ENCODE measurements around the gene KRTAP3-3.
"Not testable (repeated sequence)": the region's sequence is repeated elsewhere in the genome, so short reads cannot be mapped to it uniquely, and the experiment has no call there.

The KRTAP3-3 gene

DNA sequence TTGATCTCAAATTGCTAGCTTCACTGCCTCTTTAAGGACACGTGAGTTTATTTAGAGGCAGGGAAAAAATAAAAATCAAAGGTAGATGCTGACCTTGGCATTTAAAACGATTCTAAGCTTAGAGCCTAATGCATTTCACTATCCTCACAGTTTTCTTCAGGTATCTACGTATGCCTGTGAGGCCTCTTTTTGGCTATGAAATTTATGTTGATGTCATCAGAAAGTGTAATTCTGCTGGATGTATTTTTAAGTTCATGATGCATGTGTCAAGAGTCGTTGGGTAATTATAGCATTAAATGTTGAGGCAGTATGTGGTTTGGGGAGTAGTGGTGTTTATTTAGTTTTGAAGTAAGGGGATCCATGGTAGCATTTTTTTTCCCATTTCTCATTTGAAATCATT is 10.0 kb upstream of the KRTAP3-3 start:
- no peak for DNase-seq

DNA sequence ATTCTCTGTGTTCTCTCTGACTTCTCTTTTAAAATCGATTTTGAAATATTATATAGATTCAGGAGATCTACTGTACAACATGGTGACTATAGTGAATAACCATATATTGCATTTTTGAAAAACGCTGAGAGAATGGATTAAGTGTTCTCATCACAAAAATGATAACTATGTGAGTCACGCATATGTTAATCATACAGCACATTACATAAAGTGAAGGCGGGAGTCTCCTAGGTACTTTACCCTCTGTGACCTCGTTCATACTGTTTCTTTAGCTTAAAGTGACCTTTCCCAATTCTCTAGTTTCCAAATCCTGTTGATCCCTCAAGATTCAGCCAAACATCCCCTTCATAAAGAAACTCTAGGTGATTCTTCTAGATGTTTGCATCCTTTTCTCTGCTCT is 8.8 kb upstream of the KRTAP3-3 start:
- DNase-seq = no peak

GRCh38 chr17:41001795-41002194 is 7.8 kb upstream of the KRTAP3-3 start:
- DNase-seq = no peak

DNA sequence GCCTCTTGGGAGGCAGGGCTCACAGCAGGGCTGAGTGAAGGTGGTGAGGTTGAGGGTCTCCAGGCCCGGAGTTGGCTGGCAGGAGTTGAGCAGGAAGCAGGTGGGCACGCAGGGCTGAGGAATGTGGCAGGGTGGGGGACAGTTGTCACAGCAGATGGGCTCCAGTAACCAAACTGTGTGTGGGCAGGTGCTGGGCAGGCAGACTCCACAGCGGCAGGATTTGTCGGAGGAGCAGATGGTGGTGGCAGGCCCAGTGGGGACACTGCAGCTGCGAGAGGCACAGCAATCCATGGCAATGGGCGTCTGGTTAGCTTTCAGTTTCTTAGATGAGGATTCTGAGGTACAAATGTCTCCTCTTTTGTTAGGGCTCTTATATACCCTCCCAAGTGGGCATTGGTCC is 5.6 kb upstream of the KRTAP3-3 start, which contains the start of gene KRTAP3-2:
Gene KRTAP3-2, minus strand, starts transcription at position 344 of the 400 bp plus-strand sequence. Its CDS starts 53 bp downstream, at position 291.
- not testable (repeated sequence) for DNase-seq

DNA sequence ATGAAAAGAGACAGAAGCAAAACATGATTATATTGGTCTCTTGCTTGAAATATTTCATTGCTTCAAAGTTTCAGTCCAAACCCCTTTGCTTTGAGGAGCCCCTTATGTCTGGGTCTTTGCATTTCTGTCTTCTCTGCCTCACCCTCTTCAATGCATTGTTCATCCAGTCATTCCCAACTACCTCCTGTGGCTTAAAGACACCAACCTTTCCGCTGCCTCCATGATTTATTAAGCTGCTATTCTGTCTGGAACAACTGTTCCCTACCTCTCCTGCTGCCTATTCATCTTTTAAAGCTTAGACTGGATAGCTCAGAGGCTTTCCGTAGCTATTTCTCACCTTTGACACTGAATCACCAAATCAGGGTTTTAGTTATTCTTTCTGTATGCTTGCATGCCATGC is 3.4 kb upstream of the KRTAP3-3 start:
- no peak for DNase-seq

DNA sequence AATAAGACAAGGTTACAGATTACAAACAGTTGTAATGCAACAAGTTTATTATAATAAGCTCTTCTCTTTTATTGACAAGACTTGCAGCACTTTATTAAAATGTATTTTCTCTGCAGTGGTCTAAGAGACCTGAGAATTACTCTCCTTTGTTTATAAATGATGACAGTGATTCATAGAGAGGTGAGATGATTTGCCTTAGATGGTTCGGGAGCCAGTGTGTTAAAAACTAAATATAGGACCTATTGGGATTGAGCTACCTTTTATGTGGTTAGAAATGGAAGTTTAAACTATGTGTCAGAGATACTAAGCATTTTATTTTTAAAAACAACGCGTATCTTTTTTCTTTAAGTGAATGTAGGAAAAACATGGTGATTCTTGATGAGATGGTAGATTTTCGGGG is 2.9 kb upstream of the KRTAP3-3 start:
- DNase-seq = no peak

DNA sequence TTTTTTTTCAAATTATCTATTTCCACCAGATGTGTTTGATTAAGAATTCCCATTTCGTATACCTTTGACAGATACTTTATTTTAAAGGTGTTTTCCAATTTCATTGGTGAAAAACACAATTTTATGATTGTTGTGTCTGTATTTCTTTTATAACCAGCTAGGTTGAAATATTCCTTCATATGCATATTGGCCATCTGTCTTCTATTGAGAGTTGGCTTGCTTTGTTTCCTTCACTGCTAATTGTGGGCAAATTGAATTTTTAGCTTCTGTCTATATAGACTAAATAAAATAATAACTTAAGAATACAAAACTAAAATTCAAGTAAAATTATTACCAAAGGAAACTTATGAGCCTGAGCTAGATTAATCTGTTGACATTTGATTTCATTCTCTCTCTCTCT is 1.2 kb upstream of the KRTAP3-3 start:
- no peak for DNase-seq

DNA sequence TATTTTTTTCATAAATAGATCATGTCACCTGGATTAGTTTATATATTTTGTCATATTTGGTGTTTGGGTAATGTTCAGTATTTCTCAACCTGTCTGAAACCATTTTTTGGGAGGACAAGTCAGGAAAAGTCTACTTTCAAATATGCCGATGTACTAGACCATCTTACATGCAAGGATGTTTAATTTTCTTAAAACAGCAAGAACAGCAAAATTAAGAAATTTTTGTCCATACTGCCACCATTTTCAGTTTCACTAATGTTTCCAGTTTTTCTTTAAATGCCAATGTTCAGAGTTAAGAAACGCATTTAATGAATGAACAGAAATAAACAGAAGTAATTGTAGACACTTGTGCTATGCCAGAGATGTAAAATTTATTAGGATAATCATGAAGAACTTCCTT is 880 bp downstream of the KRTAP3-3 start:
- DNase-seq = no peak

- no peak for DNase-seq
These were observed 1.3 kb downstream of the KRTAP3-3 start for GRCh38 chr17:40992666-40993065.

GRCh38 chr17:40986920-40987319 is 7.0 kb downstream of the KRTAP3-3 start:
- DNase-seq = no peak

GRCh38 chr17:40984226-40984625 is 9.7 kb downstream of the KRTAP3-3 start, which contains the start of gene KRT40:
Gene KRT40, minus strand, starts transcription at chr17:40984326. Its CDS starts 53 bp downstream, at chr17:40984273.
- no peak for DNase-seq

- no peak for DNase-seq
These were observed 12.8 kb downstream of the KRTAP3-3 start for GRCh38 chr17:40981115-40981514.

DNA sequence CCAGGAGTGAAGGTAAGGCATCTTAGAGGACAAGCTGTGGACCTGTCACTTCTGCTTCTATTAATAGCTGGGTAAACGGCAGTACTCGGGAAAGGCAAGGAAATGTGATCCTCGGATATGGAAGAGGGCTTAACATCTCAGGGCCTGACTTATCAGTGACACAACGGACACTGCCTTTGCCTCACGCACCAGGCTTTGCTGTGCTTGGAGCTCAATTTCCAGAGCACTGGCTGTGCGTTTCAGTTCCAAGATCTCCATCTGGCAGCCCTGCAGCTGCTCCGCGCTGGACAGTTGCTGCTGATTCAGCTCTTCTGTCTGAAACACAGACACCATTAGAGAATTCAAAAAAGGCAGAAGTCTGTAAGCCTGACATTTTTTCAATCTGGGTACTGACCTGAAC is 13.4 kb downstream of the KRTAP3-3 start:
- no peak for DNase-seq

DNA sequence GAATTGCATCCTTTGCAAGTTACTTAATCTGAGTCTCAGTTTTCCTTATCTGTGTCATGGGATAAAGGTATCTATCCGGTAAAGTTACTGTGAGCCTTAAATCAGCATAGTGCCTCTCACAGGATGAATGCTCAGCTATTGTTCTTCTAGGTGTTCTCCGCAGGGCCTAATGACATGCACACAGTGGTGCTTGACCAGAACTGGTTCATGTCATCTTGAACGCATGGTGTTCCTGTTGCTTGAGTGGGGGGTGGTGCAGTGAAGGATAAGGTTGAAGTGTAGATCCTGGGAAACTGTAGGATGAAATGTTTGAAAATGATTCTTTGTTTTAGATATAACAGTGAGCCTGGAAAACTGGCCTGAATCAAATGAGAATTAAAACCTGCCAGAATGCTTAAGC is 13.8 kb downstream of the KRTAP3-3 start:
- no peak for DNase-seq

DNA sequence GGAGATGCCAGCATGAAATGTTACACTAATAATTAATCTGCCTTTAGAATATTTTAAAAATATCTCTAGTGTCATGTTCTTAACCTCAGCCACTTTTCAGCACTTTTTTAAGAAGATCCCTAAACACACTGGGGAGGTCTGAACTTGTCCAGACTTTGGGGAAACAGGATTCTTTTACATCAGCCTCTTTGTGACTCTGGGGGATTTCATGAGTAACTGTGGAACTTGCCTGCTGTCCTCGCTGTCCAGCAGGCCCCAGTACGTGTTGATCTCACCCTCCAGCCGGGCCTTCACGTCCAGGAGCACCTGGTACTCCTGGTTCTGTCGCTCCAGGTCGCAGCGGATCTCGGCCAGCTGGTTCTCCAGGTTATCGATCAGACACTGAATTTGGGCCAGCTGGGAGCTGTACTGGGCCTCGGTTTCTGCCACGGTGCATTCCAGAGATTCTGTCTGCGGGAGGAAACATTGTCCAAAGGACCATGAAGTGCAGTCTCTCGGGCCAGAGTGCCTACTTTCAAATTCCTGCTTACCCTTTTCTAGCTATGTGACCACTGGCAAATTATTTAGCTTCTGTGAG is 15.3 kb downstream of the KRTAP3-3 start:
- no peak for DNase-seq

DNA sequence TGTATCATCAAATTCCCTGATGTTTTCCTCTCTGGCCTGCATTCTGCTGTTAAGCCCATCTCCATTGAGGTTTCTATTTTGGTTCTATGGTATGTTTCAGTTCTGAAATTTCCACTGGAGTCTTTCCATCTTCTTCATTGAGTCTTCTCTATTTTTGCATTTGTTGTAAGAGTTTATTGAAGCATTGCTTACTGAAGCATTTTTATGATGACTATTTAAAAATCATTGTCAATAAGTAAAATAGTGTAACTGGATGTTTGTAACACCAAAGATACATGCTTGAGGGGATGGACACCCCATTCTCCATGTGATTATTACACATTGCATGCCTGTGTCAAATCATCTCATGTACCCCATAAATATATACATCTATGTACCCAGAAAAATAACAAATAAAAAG is 18.4 kb downstream of the KRTAP3-3 start:
- DNase-seq = no peak

- DNase-seq = no peak
These were observed 19.6 kb downstream of the KRTAP3-3 start for GRCh38 chr17:40974366-40974765.

DNA sequence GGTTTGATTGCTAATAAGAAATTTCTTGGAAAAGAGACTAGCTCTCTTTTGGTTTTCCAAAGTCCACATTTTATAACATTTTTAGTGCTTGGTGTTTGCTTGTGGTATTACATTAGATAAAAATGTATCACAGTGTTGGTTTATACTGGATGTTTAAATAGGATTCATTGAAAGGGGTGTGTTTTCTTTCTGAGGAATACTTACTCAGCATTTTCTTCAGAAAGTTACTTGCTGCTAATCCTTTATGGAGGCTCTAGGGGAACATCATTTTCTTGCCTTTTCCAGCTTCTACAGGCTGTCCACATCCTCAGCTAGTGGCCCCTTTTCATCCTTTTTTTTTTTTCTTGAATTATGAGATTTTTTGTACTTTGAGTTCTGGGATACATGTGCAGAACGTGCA is 26.4 kb downstream of the KRTAP3-3 start:
- DNase-seq = no peak

GRCh38 chr17:40966848-40967247 is 27.1 kb downstream of the KRTAP3-3 start, which contains the start of gene KRT39:
Gene KRT39, minus strand, starts transcription at chr17:40966948. Its CDS starts 92 bp downstream, at chr17:40966856.
- no peak for DNase-seq

DNA sequence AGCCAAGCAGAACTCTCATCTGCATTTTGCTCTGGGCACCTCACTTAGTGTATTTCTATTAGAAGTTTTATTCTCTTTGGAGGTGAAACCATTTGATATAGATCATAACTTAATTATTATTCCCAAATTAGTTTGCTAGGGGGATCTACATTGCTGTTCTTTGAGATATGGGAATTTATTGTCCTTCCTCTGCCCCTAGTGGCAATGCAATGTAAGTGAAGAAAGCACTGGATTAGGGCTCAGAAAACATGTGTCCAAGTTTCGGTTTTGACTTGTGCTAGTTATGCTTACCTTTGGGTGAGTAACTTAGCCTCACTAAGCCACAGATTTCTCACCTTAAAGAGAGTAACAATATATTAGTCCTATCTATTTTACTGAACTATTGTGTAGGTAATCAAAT is 30.1 kb downstream of the KRTAP3-3 start:
- DNase-seq = no peak

DNA sequence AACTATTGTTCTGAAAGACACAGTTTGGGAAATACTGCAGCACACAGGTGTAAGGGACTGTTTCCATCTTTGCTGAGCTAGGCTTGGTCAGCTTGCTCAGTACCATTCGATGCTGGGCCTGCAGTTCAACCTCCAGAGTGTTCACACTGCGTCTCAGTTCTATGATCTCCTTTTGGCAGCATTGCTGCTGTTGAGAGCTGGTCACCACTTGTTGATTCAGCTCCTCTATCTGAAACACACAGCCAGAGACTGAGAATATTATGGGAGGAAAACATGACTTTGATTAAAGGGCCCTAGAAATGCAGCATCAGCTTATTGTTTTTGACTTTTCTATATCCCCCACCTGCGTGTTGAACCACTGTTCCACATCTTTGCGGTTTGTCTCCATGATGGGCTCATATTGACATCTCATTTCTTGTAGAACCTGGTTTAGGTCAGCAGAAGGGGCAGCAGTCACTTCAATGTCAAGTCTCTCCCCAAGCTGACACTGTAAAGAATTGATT is 31.9 kb downstream of the KRTAP3-3 start:
- no peak for DNase-seq

DNA sequence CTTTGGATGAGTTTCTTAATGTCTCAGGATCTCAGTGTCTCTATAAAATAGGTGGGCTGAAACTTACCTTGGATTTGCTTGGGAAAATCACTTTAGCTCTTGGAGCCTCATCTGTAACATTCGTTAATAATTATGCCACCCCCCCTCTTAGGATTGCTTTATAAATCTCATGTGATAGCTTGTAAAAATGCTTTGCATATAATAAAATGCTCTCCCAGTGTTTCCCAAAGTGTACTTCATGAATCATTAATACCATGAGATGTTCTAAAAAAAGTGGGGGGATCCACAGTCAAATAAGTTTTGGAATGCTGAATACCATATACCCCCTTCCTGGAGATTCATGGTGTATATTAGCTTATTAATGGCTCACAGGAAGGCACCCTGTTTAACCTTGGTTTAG is 32.4 kb downstream of the KRTAP3-3 start:
- DNase-seq = no peak

DNA sequence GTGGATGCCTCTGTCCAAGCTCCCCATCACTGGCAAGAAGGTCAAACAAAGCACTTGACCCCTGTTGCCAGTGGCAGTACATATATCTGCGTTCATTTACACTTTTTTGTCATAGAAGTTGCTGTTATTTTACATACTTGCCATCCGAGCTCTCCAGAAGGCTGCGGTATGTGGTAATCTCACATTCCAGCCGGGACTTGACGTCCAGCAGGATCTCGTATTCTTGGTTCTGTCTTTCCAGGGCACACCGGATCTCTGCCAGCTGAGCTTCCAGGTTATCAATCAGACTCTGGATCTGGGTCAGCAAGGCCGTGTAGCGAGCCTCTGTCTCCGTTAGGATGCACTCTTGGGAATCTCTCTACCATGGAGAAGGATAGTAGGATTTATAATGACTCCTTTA is 33.8 kb downstream of the KRTAP3-3 start:
- no peak for DNase-seq

GRCh38 chr17:40958086-40958953 is 35.6 kb downstream of the KRTAP3-3 start:
- DNase-seq = no peak

Data from activated effector memory CD4-positive, alpha-beta T cell treated with anti-CD3 and anti-CD28 coated beads, Interleukin-2, amount 50 U/mL, for 16 hours (primary cell).